BJ (cell line): ENCODE results near the gene BACE1-AS. TPM values are rescaled to one million over a fixed set of nuclear protein-coding genes. Genes with fewer than 3 reads are reported as not detected.

ENCODE experiments used
- CTCF ChIA-PET: fragments of 350-600 bp; formaldehyde crosslinking; extraction: SDS; loops from one replicate; lab custom pipeline; 2021; ENCODE audit warnings: antibody characterized with exemption, inconsistent platforms; lab: Yijun Ruan, JAX
- POLR2A ChIA-PET: fragments of 300-600 bp; sonication (Branson Sonifier 250); formaldehyde crosslinking; extraction: SDS; loops from one replicate; lab custom pipeline; 2021; ENCODE audit warnings: antibody characterized with exemption; lab: Charles Lee
- DNase-seq: peaks from one replicate; pipeline ENCODE4 v3.0.0-alpha.2; 2011; ENCODE audit warnings: low read depth
- H3K27me3 ChIP-seq: 2 replicates; pipeline ENCODE4 v1.6.0; 2011; ENCODE audit warnings: low read length; ENCODE audit not compliant: control insufficient read depth, insufficient read depth
- H3K36me3 ChIP-seq: 2 replicates; pipeline ENCODE4 v1.5.1; 2011; ENCODE audit warnings: low read length; ENCODE audit not compliant: control insufficient read depth, insufficient read depth
- H3K4me3 ChIP-seq: 2 replicates; pipeline ENCODE4 v1.5.1; 2011; ENCODE audit warnings: low read depth, mild to moderate bottlenecking, control low read depth, low read length
- polyA plus RNA-seq: library from polyadenylated mRNA; depleted of rRNA; stranded (reverse); fragments of >200 nt; gene quantifications from 2 replicates; pipeline ENCODE4 v1.2.3, GENCODE V29; 2011
- TF ChIP-seq, protein P1 (sequence below): IDR thresholded peaks from 2 replicates; pipeline ENCODE4 v1.5.1; 2011; ENCODE audit warnings: low read depth, mild to moderate bottlenecking, control low read depth, inconsistent platforms, low read length, moderate library complexity; ENCODE audit not compliant: insufficient read depth

BACE1-AS gene
- polyA plus RNA-seq, 1 experiment: 3.4 TPM

- TF ChIP-seq, protein P1, sequence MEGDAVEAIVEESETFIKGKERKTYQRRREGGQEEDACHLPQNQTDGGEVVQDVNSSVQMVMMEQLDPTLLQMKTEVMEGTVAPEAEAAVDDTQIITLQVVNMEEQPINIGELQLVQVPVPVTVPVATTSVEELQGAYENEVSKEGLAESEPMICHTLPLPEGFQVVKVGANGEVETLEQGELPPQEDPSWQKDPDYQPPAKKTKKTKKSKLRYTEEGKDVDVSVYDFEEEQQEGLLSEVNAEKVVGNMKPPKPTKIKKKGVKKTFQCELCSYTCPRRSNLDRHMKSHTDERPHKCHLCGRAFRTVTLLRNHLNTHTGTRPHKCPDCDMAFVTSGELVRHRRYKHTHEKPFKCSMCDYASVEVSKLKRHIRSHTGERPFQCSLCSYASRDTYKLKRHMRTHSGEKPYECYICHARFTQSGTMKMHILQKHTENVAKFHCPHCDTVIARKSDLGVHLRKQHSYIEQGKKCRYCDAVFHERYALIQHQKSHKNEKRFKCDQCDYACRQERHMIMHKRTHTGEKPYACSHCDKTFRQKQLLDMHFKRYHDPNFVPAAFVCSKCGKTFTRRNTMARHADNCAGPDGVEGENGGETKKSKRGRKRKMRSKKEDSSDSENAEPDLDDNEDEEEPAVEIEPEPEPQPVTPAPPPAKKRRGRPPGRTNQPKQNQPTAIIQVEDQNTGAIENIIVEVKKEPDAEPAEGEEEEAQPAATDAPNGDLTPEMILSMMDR: no peak
- H3K4me3 ChIP-seq: no peak overlapping the region
- CTCF ChIA-PET: interaction anchor here (0.7 to 3.1 kb wide), 3 partner anchors 13 to 43 kb away, joined by 3 to 10 read pairs (median 5); partner anchors contain the start of gene BACE1
- POLR2A ChIA-PET: interaction anchor here (0.6 kb wide), 1 partner anchor 509 kb away, joined by 3 read pairs; no protein-coding TSS in a partner anchor
- H3K27me3 ChIP-seq: no peaks in the 10 kb centered on the region
- 0 out of 2 replicates have a peak, but pooled peaks cover 1% of the 10 kb centered on the region for H3K36me3 ChIP-seq
- DNase-seq: no peak
Observed at GRCh38 chr11:117302228-117302627, 11.1 kb downstream of the BACE1-AS start.

DNA sequence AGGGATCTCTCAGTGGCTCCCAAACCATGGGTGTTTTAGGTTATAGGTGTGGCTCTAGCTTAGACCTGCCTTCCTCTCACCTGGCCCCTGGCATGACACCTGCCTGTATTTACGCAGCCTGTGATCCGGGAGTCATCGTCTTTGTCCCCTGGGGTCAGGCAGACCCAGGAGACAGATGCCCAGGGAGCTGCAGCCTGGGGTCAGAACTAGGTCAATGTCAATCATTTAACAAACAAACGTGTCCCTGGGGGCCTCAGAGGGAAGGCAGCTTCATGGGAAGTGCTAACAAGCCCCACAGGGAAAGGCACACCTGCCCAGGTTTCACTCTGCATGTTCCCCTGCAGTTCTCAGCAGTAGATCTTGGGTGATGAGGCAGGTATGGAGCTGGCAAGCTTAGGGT is 12.0 kb downstream of the BACE1-AS start:
- CTCF ChIA-PET: interaction anchor here (3.1 kb wide), 1 partner anchor 12 kb away, joined by 10 read pairs; the partner anchor contains the start of gene BACE1
- DNase-seq: no peak

GRCh38 chr11:117303646-117304315 is 12.6 kb downstream of the BACE1-AS start:
- no peak overlapping the region for H3K4me3 ChIP-seq
- TF ChIP-seq, protein P1: no peak
- no peak for DNase-seq
- no peaks in the 10 kb centered on the region for H3K27me3 ChIP-seq
- POLR2A ChIA-PET: no interaction called here
- CTCF ChIA-PET: interaction anchor here (3.1 kb wide), 1 partner anchor 11 kb away, joined by 10 read pairs; the partner anchor contains the start of gene BACE1
- H3K36me3 ChIP-seq: 0 out of 2 replicates have a peak, but pooled peaks cover 1% of the 10 kb centered on the region

More for the DNA sequence above, 12.0 kb downstream of the BACE1-AS start:
- Histone ChIP-seq H3K36me3 (0 out of 2 replicates have a peak, but pooled peaks cover 1% of the 10 kb centered on the region), H3K27me3 (no peaks in the 10 kb centered on the region), H3K4me3 (no peak overlapping the region)
- POLR2A ChIA-PET: no interaction called here
- TF ChIP-seq, protein P1: no peak

- TF ChIP-seq, protein P1: no peak
- CTCF ChIA-PET: interaction anchor here (0.5 to 0.6 kb wide), 2 partner anchors 80 to 477 kb away, joined by 3 read pairs; no protein-coding TSS in a partner anchor
- H3K27me3 ChIP-seq: no peaks in the 10 kb centered on the region
- H3K36me3 ChIP-seq: 0 out of 2 replicates have a peak, but pooled peaks cover 1% of the 10 kb centered on the region
- H3K4me3 ChIP-seq: no peak overlapping the region
- POLR2A ChIA-PET: no interaction called here
- DNase-seq: no peak
Observed at GRCh38 chr11:117305145-117305544, 14.0 kb downstream of the BACE1-AS start.

DNA sequence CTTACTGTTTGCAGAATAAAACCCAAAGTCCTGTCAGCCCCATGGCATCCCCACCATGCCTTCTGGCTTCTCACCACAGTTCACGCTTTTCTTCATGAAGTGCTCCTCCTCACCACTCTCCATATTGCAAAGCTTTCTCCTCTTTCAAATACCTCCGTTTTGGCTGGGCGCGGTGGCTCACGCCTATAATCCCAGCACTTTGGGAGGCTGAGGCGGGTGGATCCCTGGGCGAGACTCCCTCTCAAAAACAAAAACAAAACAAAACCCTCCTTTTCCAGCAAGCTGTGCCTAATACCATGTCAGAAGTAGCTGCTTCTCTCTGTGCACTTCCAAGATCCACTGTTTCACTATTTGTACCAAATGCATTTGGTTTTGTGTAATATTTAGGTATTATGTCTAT is 18.2 kb downstream of the BACE1-AS start:
- no peak for DNase-seq
- Histone ChIP-seq H3K27me3 (no peaks in the 10 kb centered on the region), H3K36me3 (peaks cover 3% of the 10 kb centered on the region), H3K4me3 (no peak overlapping the region)
- POLR2A ChIA-PET: no interaction called here
- TF ChIP-seq, protein P1: no peak
- CTCF ChIA-PET: no interaction called here
